IPS-20b (cell line): Measurements from ENCODE around the gene LGR4.

ENCODE experiments used
- H3K27ac ChIP-seq: one replicate; pipeline ENCODE4 v1.5.1; 2013; ENCODE audit warnings: low read length
- H3K27me3 ChIP-seq: 2 replicates; pipeline ENCODE4 v1.6.1; 2013; ENCODE audit warnings: mild to moderate bottlenecking, low read length, inconsistent platforms; ENCODE audit not compliant: insufficient read depth
- H3K36me3 ChIP-seq: 2 replicates; pipeline ENCODE4 v1.6.1; 2013; ENCODE audit warnings: low read depth, mild to moderate bottlenecking, inconsistent platforms, low read length, moderate library complexity; ENCODE audit not compliant: insufficient read depth
- H3K4me1 ChIP-seq: 2 replicates; pipeline ENCODE4 v1.6.1; 2013; ENCODE audit warnings: mild to moderate bottlenecking, control low read depth, inconsistent platforms, low read length, moderate library complexity; ENCODE audit not compliant: insufficient read depth
- H3K4me3 ChIP-seq: 2 replicates; pipeline ENCODE4 v1.5.1; 2013; ENCODE audit warnings: mild to moderate bottlenecking, low read length, inconsistent platforms
- H3K9ac ChIP-seq: 2 replicates; pipeline ENCODE4 v1.6.1; 2013; ENCODE audit warnings: low read depth, mild to moderate bottlenecking, inconsistent platforms, low read length, moderate library complexity
- H3K9me3 ChIP-seq: 2 replicates; pipeline ENCODE4 v1.6.1; 2013; ENCODE audit warnings: mild to moderate bottlenecking, low read depth, low read length, inconsistent platforms; ENCODE audit not compliant: insufficient read depth

Gene LGR4

GRCh38 chr11:27506200-27507182 is 33.9 kb upstream of the LGR4 start, which contains the start of gene LIN7C:
Gene LIN7C (minus strand): TSS chr11:27506769. CDS start chr11:27506752, 17 bp downstream.
- Histone ChIP-seq H3K27me3 (no peaks in the 10 kb centered on the region), H3K9me3 (no peaks in the 10 kb centered on the region), H3K27ac (peak within 1 kb of the TSS; percentile 94), H3K4me1 (peaks cover 5% of the 10 kb centered on the region; the same call in 1 of the 2 replicates), H3K36me3 (peaks cover 15% of the 10 kb centered on the region), H3K4me3 (peak within 1 kb of the TSS; percentile 91), H3K9ac (peak within 1 kb of the TSS; percentile 95)

DNA sequence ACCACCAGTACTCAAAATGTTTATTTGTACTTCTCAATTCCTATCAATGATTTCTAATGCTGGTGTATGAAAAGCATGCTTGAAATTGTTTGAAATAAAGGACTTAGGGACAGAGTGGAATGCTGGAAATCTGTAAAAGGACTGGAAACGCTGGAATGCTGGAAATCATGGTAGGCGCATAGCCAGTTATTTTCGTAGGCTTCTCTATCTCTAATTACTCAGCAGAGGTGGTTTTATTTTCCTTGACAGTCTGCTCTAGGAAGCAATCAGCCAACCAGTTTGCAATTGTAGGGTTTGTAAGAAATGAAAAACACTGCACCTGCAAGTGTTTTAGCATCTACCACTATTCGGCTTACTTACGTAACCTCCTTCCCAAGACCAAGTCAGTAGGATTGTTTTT is 33.2 kb upstream of the LGR4 start:
- peaks cover 5% of the 10 kb centered on the region; the same call in 1 of the 2 replicates for H3K4me1 ChIP-seq
- no peaks in the 10 kb centered on the region for H3K9me3 ChIP-seq
- no peaks in the 10 kb centered on the region for H3K27me3 ChIP-seq
- peak overlapping the region; percentile 95 for H3K9ac ChIP-seq
- no peak overlapping the region for H3K27ac ChIP-seq
- H3K36me3 ChIP-seq: peaks cover 22% of the 10 kb centered on the region
- peak overlapping the region; percentile 91 for H3K4me3 ChIP-seq

DNA sequence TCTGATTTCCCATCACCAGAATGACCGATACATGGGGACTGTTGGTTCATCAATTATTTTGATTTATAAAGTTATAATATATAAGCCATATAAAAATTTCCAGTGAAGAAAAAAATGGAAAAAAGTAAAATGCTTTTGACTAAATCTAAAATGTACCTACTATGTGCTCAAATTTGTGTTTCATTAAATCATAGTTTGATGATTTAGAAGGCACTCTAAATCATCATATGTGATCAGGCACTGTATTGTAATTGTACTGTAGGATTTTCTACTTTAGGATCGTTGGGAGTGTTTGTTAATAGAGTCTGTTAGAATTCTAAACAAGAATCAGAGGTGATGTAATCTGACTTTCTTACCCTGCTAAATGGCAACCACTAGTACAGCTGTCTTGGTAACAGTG is 31.6 kb upstream of the LGR4 start:
- Histone ChIP-seq H3K9me3 (no peaks in the 10 kb centered on the region), H3K27me3 (no peaks in the 10 kb centered on the region), H3K4me3 (no peak overlapping the region), H3K9ac (no peak overlapping the region), H3K4me1 (peaks cover 5% of the 10 kb centered on the region; the same call in 1 of the 2 replicates), H3K36me3 (peaks cover 33% of the 10 kb centered on the region), H3K27ac (no peak overlapping the region)

DNA sequence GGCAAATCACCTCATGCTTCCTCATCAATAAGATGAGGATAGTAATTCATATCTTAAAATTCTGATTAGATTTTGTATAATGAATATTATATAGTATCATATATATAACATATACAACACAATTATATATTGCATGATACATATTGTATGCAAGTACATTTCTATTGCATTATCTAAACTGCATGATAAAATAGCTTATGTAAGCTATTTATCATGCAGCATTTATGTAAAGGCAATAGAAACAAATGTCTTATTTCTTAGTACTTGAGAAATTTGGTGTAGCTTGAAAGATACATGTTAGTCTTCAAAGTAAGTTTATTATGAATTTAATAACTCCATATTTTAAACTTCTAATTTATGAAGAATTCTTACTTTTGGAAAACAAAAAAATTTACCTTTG is 28.5 kb upstream of the LGR4 start:
- H3K4me1 ChIP-seq: peaks cover 5% of the 10 kb centered on the region; the same call in 1 of the 2 replicates
- peaks cover 63% of the 10 kb centered on the region for H3K36me3 ChIP-seq
- no peak overlapping the region for H3K4me3 ChIP-seq
- H3K9ac ChIP-seq: no peak overlapping the region
- no peak overlapping the region for H3K27ac ChIP-seq
- H3K9me3 ChIP-seq: no peaks in the 10 kb centered on the region
- H3K27me3 ChIP-seq: no peaks in the 10 kb centered on the region

- H3K27me3 ChIP-seq: no peaks in the 10 kb centered on the region
- no peaks in the 10 kb centered on the region for H3K9me3 ChIP-seq
- no peaks in the 10 kb centered on the region for H3K4me1 ChIP-seq
- no peak overlapping the region for H3K9ac ChIP-seq
- H3K36me3 ChIP-seq: peaks cover 83% of the 10 kb centered on the region
- no peak overlapping the region for H3K27ac ChIP-seq
- H3K4me3 ChIP-seq: no peak overlapping the region
Observed at GRCh38 chr11:27497911-27498310, 25.3 kb upstream of the LGR4 start.

DNA sequence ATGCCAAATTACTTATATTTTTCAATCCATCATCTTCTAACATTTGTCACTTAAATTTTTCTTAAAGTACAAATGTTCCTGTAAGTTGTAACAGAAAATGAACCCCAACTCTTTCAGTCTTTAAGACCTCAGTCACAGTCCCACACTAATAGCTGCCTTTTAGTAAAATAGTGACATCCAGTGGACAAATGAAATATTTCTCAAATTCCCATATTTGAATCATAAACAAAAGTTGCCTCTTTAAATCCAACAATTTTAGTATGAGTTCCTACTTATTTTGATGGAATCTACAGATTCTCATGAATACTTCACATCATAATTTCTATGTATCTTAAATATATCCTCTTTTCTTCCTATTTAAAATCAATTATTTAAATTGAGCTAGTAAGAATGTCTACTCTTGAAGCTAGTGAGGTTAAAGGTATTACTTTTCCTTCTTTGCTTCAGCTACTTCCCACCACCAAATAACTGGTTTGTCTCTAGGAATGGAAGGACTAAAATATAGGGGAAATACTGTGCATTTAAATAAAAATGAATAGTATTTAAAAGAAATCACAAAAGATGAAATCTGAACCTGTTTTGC is 24.8 kb upstream of the LGR4 start:
- Histone ChIP-seq H3K9ac (no peak overlapping the region), H3K4me1 (no peaks in the 10 kb centered on the region), H3K4me3 (no peak overlapping the region), H3K27me3 (no peaks in the 10 kb centered on the region), H3K9me3 (no peaks in the 10 kb centered on the region), H3K27ac (no peak overlapping the region), H3K36me3 (peaks cover 87% of the 10 kb centered on the region)

DNA sequence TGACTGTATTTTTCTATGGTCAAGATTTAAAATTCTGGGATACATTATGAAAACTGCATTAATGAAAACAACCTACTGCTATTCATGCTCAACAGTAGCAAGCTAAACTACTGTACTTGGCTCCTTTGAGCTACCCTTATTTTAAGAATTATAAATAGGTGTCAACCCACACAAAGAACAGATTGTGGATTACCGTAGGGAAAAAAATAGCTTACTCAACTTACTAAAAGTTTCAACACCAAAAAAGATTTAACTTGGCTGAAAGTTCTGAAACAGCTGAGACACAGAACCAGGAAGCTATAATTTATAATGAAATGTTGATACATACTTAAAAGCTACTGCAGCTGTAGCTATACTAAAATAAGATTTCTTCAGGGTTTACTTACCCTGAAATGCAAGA is 23.9 kb upstream of the LGR4 start:
- H3K9ac ChIP-seq: no peak overlapping the region
- no peak overlapping the region for H3K4me3 ChIP-seq
- H3K27me3 ChIP-seq: no peaks in the 10 kb centered on the region
- H3K27ac ChIP-seq: no peak overlapping the region
- H3K9me3 ChIP-seq: no peaks in the 10 kb centered on the region
- peaks cover 87% of the 10 kb centered on the region for H3K36me3 ChIP-seq
- H3K4me1 ChIP-seq: no peaks in the 10 kb centered on the region

- no peaks in the 10 kb centered on the region for H3K4me1 ChIP-seq
- no peak overlapping the region for H3K9ac ChIP-seq
- H3K9me3 ChIP-seq: no peaks in the 10 kb centered on the region
- no peaks in the 10 kb centered on the region for H3K27me3 ChIP-seq
- H3K36me3 ChIP-seq: peaks cover 87% of the 10 kb centered on the region
- H3K27ac ChIP-seq: no peak overlapping the region
- H3K4me3 ChIP-seq: no peak overlapping the region
Observed at GRCh38 chr11:27495710-27496300, 23.2 kb upstream of the LGR4 start.

DNA sequence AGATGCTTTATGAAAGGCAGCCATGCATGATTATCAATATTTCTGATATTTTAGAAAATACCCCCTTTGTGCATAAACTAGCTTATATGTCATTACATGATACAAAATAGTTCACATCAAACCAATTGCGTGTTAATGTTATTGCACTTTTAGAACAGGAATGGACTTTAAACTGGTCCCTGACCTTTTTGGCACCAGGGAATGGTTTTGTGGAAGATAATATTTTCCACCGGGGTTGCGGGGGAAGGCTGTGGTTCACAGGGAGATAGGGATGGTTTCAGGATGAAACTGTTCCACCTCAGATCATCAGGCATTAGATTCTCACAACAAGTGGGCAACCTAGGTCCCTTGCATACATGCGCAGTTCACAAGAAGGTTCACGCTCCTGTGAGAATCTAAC is 16.5 kb upstream of the LGR4 start:
- Histone ChIP-seq H3K4me3 (no peak overlapping the region), H3K9me3 (peaks cover 5% of the 10 kb centered on the region; the same call in 1 of the 2 replicates), H3K9ac (no peak overlapping the region), H3K4me1 (no peaks in the 10 kb centered on the region), H3K27ac (no peak overlapping the region), H3K27me3 (no peaks in the 10 kb centered on the region), H3K36me3 (peaks cover 51% of the 10 kb centered on the region)

DNA sequence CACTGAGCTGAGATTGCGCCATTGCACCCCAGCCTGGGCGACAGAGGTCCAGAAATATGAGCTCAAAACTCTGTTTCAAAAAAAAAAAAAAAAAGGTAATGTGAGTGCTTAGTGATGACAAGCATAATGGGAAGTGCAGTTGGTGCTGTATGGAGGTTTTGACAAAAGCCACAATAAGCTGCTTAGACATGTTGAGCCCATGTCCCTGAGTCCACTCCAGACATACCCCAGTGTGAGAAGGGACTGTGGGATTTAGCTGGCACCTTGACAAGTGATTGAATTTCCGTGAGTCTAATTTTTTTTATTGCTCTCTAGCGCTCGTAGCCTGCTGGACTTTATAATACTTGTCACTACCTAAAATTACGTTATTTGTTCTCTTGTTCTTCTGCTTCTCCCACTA is 15.1 kb upstream of the LGR4 start:
- no peak overlapping the region for H3K9ac ChIP-seq
- no peak overlapping the region for H3K27ac ChIP-seq
- H3K27me3 ChIP-seq: no peaks in the 10 kb centered on the region
- H3K4me3 ChIP-seq: no peak overlapping the region
- peaks cover 5% of the 10 kb centered on the region; the same call in 1 of the 2 replicates for H3K9me3 ChIP-seq
- H3K36me3 ChIP-seq: peaks cover 40% of the 10 kb centered on the region
- H3K4me1 ChIP-seq: no peaks in the 10 kb centered on the region

GRCh38 chr11:27485930-27486773 is 13.6 kb upstream of the LGR4 start:
- Histone ChIP-seq H3K4me3 (no peak overlapping the region), H3K9ac (no peak overlapping the region), H3K27me3 (no peaks in the 10 kb centered on the region), H3K9me3 (peaks cover 5% of the 10 kb centered on the region; the same call in 1 of the 2 replicates), H3K36me3 (peaks cover 25% of the 10 kb centered on the region), H3K27ac (no peak overlapping the region), H3K4me1 (no peaks in the 10 kb centered on the region)
